Activated T-cell treated with anti-CD3 and anti-CD28 coated beads, Interleukin-2, amount 50 U/mL, for 48 hours (primary cell): ENCODE data around the gene SBNO1.
A peak's percentile ranks its signal among the peaks of the same experiment; 100 is the strongest.
"Not testable (repeated sequence)": the region's sequence is repeated elsewhere in the genome, so short reads cannot be mapped to it uniquely, and the experiment has no call there.

Experiments used
- DNase-seq, 2 experiments: peaks; one replicate each; pipeline ENCODE4 v3.0.0-alpha.2; 2020

Gene SBNO1

GRCh38 chr12:123364532-123365024 is at the start of gene SBNO1:
TSS of gene SBNO1 (minus strand) at chr12:123364847. CDS start at chr12:123350441, 14,406 bp downstream.
- peak in 1 of 2 experiments; percentile 93 for DNase-seq

GRCh38 chr12:123410041-123410412 is 45.4 kb upstream of the SBNO1 start:
- no peak for DNase-seq

- DNase-seq = not testable (repeated sequence)
Observed at GRCh38 chr12:123409284-123410040, 44.8 kb upstream of the SBNO1 start.

- not testable (repeated sequence) for DNase-seq
Observed at GRCh38 chr12:123408619-123409018, 44.0 kb upstream of the SBNO1 start.

- not testable (repeated sequence) for DNase-seq
Observed at GRCh38 chr12:123407934-123408333, 43.3 kb upstream of the SBNO1 start.

- not testable (repeated sequence) for DNase-seq
Observed at GRCh38 chr12:123407269-123407668, 42.6 kb upstream of the SBNO1 start.

- DNase-seq = no peak
Observed at GRCh38 chr12:123404581-123404980, 39.9 kb upstream of the SBNO1 start.

GRCh38 chr12:123401753-123402683 is 37.4 kb upstream of the SBNO1 start:
- DNase-seq = no peak

- no peak for DNase-seq
Observed at GRCh38 chr12:123399255-123399617, 34.6 kb upstream of the SBNO1 start.

- no peak for DNase-seq
Observed at GRCh38 chr12:123398550-123399254, 34.1 kb upstream of the SBNO1 start.

GRCh38 chr12:123398177-123398549 is 33.5 kb upstream of the SBNO1 start:
- no peak for DNase-seq

GRCh38 chr12:123397400-123397799 is 32.8 kb upstream of the SBNO1 start:
- DNase-seq = no peak

- no peak for DNase-seq
Observed at GRCh38 chr12:123396954-123397353, 32.3 kb upstream of the SBNO1 start.

GRCh38 chr12:123396543-123396942 is 31.9 kb upstream of the SBNO1 start:
- no peak for DNase-seq

- DNase-seq = no peak
Observed at GRCh38 chr12:123395236-123395635, 30.6 kb upstream of the SBNO1 start.

GRCh38 chr12:123393747-123394146 is 29.1 kb upstream of the SBNO1 start:
- DNase-seq = no peak

GRCh38 chr12:123391546-123392343 is 27.1 kb upstream of the SBNO1 start:
- no peak for DNase-seq

- DNase-seq = no peak
Observed at GRCh38 chr12:123390498-123391426, 26.1 kb upstream of the SBNO1 start.

- DNase-seq = peak; percentile 42 to 57
Observed at GRCh38 chr12:123389560-123390351, 25.1 kb upstream of the SBNO1 start.

- DNase-seq = no peak
Observed at GRCh38 chr12:123388951-123389559, 24.4 kb upstream of the SBNO1 start.
